GM19099 (cell line): ENCODE data around the gene NCAPD3.

ENCODE experiments used
- POLR2A ChIP-seq: IDR thresholded peaks from 3 replicates; pipeline ENCODE4 v1.6.1; 2011; ENCODE audit warnings: low read depth; ENCODE audit not compliant: insufficient read length; ENCODE audit errors: extremely low read depth

Gene NCAPD3

DNA sequence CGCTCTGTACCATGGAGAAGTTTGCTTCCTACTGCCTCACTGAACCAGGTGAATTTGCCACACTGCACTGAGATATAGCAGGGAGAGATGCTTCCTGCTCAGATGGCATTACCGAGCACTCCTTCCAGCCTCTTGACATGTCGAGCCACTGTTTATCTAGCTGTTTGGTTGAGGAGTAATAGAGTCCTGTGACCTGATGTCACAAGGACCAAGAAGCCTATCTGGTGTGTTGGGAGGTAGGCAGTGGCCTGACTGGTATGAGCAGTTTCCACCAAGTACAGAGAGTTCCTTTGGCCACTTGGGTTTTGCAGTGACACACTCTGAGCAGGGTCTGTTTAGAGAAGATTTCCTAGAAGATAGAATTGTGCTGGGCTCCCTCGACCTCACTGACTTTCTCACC lies 34.8 kb upstream of the NCAPD3 start:
- no peak for TF ChIP-seq POLR2A

- no peak for TF ChIP-seq POLR2A
Measured at GRCh38 chr11:134257101-134257500, 33.3 kb upstream of the NCAPD3 start.

GRCh38 chr11:134254433-134255183 lies 30.8 kb upstream of the NCAPD3 start:
- no peak for TF ChIP-seq POLR2A

DNA sequence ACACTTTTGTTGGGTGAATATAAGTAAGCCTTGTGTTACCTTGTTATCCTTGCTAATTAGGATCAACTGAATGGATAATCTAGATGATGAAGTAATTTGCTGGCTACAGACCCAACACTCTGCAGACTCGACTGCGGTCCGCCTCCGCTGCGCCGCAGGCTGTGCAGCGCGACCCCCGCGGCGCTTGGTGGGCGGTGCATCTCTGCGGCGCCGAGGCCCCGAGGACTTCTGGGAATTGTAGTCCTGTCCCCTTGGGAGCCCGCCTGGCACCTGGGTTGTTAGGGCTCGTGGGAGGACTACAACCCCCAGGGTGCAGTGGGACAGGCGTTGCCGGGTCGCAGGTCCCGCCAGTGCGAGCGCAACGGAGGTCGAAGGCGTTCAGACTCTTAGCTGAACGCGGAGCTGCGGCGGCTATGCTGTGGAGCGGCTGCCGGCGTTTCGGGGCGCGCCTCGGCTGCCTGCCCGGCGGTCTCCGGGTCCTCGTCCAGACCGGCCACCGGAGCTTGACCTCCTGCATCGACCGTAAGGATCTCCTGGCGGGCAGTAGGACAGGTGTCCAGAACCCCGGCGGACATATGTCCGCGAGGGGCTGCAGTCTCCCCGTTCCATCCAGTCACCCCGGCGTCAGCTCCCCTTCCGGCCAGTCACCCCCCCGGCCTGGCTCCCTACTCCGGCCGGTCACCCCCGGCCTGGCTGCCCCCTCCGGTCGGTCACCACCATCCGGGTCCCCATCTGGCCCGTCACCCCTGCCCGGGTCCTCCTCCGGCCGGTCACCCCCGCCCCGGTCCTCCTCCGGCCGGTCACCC lies 29.6 kb upstream of the NCAPD3 start, which contains the start of the genes ACAD8 and THYN1:
TSS of gene ACAD8 (plus strand) at position 381 of the 806 bp plus-strand sequence. CDS start at position 414, 33 bp downstream.
TSS of gene THYN1 (minus strand) at position 165 of the 806 bp plus-strand sequence. CDS start 470 bp downstream, outside the sequence.
- peak; percentile 80 for TF ChIP-seq POLR2A

DNA sequence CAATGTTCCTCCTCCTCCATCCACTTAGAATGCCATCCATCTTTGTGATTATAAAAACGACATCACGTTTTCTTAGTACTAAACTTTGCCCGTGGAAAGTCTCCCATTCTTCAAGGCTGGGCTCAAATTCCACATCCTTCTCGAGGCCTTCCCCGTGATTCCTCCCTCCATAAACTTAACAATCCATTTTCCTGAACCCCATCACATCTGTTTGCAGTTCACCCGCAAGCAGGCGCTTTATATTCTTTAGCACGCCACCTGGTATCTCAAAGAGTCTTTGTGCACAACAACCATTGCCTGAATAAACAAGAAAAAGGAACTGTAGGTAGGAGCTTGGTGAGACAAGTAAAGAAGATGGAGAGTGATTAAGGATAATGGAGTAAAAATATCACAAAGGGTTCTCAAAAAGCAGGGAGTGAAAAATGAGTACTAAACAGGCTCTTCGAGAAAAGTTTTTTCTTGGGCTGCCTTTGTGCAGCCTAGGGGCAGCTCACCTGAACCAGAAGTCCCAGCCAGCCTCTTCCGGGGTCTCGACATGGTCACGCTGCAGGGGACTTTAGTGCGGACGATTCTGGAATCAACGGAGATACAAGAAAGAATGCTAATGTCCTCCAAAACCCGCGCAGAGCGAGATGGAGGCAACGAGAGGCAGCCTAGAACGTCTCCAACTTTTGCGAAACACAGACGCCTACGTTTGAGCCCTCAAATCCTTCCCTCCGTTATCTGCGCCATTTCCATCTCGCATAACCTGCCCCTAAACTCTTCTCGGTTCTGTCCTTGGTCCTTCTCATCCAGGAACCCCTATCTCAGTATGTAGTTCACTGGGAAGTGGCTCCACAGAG lies 28.8 kb upstream of the NCAPD3 start:
- TF ChIP-seq POLR2A = no peak

DNA sequence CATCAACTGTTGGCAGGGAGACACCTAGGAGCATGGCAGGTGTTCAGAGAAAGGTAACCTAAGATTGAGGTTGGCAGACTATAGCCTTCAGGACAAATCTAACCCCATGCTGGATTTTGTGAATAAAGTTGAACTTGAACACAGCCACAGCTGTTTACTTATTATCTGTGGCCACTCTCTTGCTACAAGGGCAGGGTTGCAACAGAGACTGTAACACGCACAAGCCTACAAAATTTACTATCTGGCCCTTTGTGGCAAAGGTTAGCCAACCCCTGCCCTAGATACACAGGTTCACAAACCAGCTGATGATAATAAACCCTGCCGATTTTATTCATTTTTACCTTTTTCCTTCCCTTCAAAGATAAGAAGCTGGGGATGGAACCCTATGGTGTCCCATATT lies 26.9 kb upstream of the NCAPD3 start:
- no peak for TF ChIP-seq POLR2A

GRCh38 chr11:134250246-134250645 lies 26.5 kb upstream of the NCAPD3 start:
- no peak for TF ChIP-seq POLR2A

- no peak for TF ChIP-seq POLR2A
Measured at GRCh38 chr11:134248910-134249480, 25.2 kb upstream of the NCAPD3 start.

GRCh38 chr11:134246678-134247077 lies 22.9 kb upstream of the NCAPD3 start:
- no peak for TF ChIP-seq POLR2A

DNA sequence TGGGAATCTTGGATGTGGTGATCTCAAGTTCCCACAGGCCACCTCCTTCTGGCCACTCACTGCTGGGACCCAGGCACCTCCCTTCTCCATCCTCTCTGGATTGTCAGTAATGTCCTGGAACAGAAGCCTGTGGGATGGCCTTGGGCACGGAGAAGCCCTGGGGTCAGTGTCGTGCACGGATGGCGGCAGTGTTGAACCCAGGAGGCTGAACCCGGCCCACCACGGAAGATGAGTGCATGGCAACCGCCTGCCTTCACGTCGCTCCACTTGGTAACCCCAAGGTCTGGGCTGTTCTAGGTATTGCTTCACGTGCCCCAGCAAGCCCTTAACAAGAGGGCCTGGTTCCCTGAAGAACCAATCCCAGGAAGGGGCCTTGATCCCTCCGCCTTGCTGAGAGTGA lies 22.3 kb upstream of the NCAPD3 start:
- no peak for TF ChIP-seq POLR2A

DNA sequence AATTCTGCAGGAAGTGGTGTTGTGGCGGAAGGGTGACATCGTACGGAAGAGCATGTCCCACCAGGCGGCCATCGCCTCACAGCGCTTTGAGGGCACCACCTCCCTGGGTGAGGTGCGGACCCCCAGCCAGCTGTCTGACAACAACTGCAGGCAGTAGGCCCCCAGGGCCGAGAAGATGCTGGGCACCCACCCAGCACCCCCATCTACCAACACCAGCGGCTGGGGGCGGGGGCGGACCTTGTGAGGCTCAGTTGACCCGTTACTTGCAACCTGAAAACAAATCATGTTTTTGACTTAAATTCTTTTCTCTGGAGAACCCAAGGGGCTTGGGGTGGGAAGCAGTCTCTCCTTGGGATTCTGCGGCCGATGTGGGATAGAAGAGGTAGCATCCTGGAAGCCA lies 21.7 kb upstream of the NCAPD3 start:
- TF ChIP-seq POLR2A = no peak

DNA sequence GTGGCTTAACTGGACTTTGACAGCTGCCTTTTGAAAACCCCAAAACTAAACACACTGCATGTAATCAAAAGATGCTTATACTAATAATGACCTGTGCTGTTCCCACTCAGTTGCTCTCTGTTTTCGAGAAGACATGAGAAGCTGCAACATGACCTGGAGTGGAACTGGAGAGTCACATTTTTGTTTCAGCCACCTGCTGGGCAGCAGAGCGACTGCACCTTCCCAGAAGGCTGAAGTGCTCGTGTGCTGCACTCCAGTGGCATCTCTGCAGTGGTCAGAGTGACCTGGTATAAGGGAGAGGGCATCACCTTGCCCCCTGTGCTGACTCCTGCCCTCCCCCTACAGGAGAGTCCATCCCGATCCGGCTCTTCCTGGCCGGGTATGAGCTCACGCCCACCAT lies 20.8 kb upstream of the NCAPD3 start:
- no peak for TF ChIP-seq POLR2A

DNA sequence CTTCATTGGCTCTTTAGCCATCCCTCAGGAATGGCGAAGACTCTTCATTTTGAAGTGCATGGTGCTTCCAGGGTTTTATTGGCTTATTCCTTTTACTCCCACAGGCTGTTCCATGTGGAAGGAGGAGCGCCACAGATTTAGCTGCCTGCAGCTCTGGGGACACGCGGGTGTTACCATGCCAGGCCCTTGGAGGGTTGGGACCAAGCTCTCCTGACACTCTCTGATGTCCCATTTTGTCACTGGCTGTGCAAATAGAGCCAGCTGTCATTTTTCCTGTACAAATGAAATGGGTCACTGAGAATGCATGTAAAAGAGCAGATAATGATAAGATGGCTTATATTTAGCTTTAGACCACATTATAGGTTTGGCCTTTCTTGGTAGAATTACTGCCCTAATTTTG lies 20.1 kb upstream of the NCAPD3 start:
- TF ChIP-seq POLR2A = no peak

- no peak for TF ChIP-seq POLR2A
Measured at GRCh38 chr11:134242376-134242775, 18.6 kb upstream of the NCAPD3 start.

GRCh38 chr11:134240592-134240991 lies 16.8 kb upstream of the NCAPD3 start:
- no peak for TF ChIP-seq POLR2A
